Thoracic aorta (tissue), 2 donors: Measurements from ENCODE around the gene VIL1. TPM values are rescaled to one million over a fixed set of nuclear protein-coding genes. Genes with fewer than 3 reads are reported as not detected.

ENCODE experiments used
- ATAC-seq: fragments of 150-250 bp; one replicate; pipeline ENCODE4 v1.8.0; 2017; ENCODE audit warnings: low read depth; ENCODE audit not compliant: insufficient number of reproducible peaks, low FRiP score
- DNase-seq: peaks from one replicate; pipeline ENCODE4 v3.0.0-alpha.2; 2020; ENCODE audit warnings: low spot score
- H3K27ac ChIP-seq, 2 donors: fragments of 200-600 bp; sonication (generic); 1 replicate in 1 of 2; 2 replicates in 1 of 2; pipeline ENCODE4 v1.5.1; 2016; ENCODE audit warnings: mild to moderate bottlenecking in 2 of 2, moderate library complexity in 2 of 2
- H3K27me3 ChIP-seq: fragments of 200-600 bp; sonication (generic); replicated peaks from 2 replicates; pipeline ENCODE4 v1.6.0; 2016; ENCODE audit warnings: mild to moderate bottlenecking; ENCODE audit not compliant: insufficient read depth
- H3K36me3 ChIP-seq: fragments of 200-600 bp; sonication (generic); one replicate; pipeline ENCODE4 v1.5.1; 2016
- H3K4me1 ChIP-seq, 2 donors: fragments of 200-600 bp; sonication (generic); 1 replicate in 1 of 2; 2 replicates in 1 of 2; pipeline versions ENCODE4 v1.5.1 to v1.6.0; 2016; ENCODE audit warnings: low read depth in 2 of 2, mild to moderate bottlenecking in 1 of 2; ENCODE audit not compliant: control insufficient read depth in 1 of 2
- H3K4me3 ChIP-seq: fragments of 200-600 bp; sonication (generic); 2 replicates; pipeline ENCODE4 v1.5.1; 2016; ENCODE audit warnings: mild to moderate bottlenecking
- H3K9me3 ChIP-seq: fragments of 200-600 bp; sonication (generic); 2 replicates; pipeline ENCODE4 v1.5.1; 2016
- CTCF ChIP-seq: fragments of 200-600 bp; sonication (generic); IDR thresholded peaks from one replicate; pipeline ENCODE4 v1.5.1; 2019; ENCODE audit warnings: antibody characterized with exemption
- total RNA-seq, 2 donors: library from RNA; depleted of rRNA; stranded (reverse); fragments of >200 nt; gene quantifications; one replicate each; pipeline versions ENCODE4 v1.1.0 to v1.2.3, GENCODE V29; 2016

The VIL1 gene
- total RNA-seq, 2 donors from 2014 or later, result 3.6 TPM; not detected in 1

GRCh38 chr2:218470448-218470847 is 51.5 kb downstream of the VIL1 start:
- DNase-seq (no peak), ATAC-seq (no peak)
- Histone ChIP-seq H3K4me1 (no peaks in the 10 kb centered on the region), H3K27ac (no peak overlapping the region), H3K4me3 (no peak overlapping the region), H3K9me3 (no peaks in the 10 kb centered on the region), H3K27me3 (no peaks in the 10 kb centered on the region), H3K36me3 (peaks cover 5% of the 10 kb centered on the region)
- TF ChIP-seq CTCF, result no peak

GRCh38 chr2:218471036-218471435 is 52.1 kb downstream of the VIL1 start:
- ATAC-seq (no peak), DNase-seq (no peak)
- Histone ChIP-seq H3K9me3 (no peaks in the 10 kb centered on the region), H3K4me3 (no peak overlapping the region), H3K4me1 (no peaks in the 10 kb centered on the region), H3K27me3 (no peaks in the 10 kb centered on the region), H3K36me3 (peaks cover 5% of the 10 kb centered on the region), H3K27ac (no peak overlapping the region)
- TF ChIP-seq CTCF, result no peak

- H3K36me3 ChIP-seq, result peaks cover 5% of the 10 kb centered on the region
- no peak for DNase-seq
- no peaks in the 10 kb centered on the region for H3K27me3 ChIP-seq
- no peaks in the 10 kb centered on the region for H3K4me1 ChIP-seq
- H3K9me3 ChIP-seq, result no peaks in the 10 kb centered on the region
- no peak for ATAC-seq
- H3K27ac ChIP-seq, result no peak overlapping the region
- H3K4me3 ChIP-seq, result no peak overlapping the region
- TF ChIP-seq CTCF, result no peak
Observed at GRCh38 chr2:218471982-218472381, 53.1 kb downstream of the VIL1 start.

GRCh38 chr2:218472988-218473387 is 54.1 kb downstream of the VIL1 start:
- peaks cover 5% of the 10 kb centered on the region for H3K36me3 ChIP-seq

GRCh38 chr2:218474527-218474926 is 55.6 kb downstream of the VIL1 start:
- no peak for TF ChIP-seq CTCF
- no peak for ATAC-seq
- Histone ChIP-seq H3K4me1 (no peaks in the 10 kb centered on the region), H3K4me3 (no peak overlapping the region), H3K27ac (no peak overlapping the region), H3K9me3 (no peaks in the 10 kb centered on the region), H3K27me3 (no peaks in the 10 kb centered on the region), H3K36me3 (peaks cover 5% of the 10 kb centered on the region)
- DNase-seq, result no peak

More at GRCh38 chr2:218472988-218473387, 54.1 kb downstream of the VIL1 start:
- no peaks in the 10 kb centered on the region for H3K9me3 ChIP-seq
- TF ChIP-seq CTCF, result no peak
- H3K4me1 ChIP-seq, result no peaks in the 10 kb centered on the region
- H3K4me3 ChIP-seq, result no peak overlapping the region
- no peaks in the 10 kb centered on the region for H3K27me3 ChIP-seq
- H3K27ac ChIP-seq, result no peak overlapping the region
- DNase-seq, result no peak
- no peak for ATAC-seq
